ENCODE data around the gene DDN. TPM values are rescaled to one million over a fixed set of nuclear protein-coding genes. Genes with fewer than 3 reads are reported as not detected.

The DDN gene
- total RNA-seq, 2 donors from 2014 or later: 0.14 TPM; not detected in 1

DNA sequence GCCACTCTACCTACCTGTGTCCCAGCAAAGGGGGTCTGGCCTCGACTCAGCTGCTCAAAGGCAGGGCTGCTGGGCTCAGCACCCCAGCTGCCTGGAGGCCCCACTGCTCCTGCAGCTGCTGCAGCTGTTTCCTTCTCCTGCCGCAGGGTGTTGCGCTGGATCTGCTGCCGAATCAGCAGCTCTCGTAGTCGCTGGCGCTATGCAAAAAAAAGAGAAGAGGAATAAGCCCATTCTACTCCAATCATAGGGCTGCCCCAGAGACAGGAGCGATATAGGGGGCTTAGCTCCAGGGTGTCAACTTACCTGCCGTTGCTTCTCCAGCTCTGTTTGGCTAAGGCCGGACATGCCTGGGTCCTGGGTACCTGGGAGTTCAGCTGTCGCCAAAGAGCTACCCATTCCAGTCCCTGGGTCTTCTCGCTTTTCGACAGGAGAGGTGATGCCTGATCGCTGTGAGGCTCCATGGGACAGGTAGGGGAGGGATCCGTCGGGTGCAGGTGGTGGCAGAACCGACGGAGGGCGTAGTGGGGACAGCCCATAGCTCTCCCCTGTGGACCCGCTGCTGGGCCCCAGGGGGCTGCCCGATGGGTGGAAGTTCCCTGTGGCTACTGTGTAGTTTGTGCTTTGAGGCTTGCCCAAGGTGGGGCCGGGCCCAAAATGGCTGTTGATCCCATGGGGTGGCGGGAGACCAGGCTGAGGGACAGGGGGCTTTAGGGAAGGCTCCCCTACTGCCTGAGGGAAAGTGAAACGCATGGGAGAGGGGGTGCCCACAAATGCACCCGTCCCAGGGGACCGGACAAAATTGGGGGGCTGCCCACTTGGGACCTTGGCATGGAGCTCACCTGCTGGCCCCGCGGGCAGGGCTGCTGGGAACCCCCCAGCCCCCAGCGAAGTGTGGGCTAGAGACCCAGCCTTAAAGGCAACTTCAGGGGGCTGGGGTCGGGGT lies 40.5 kb upstream of the DDN start:
- Histone ChIP-seq H3K9me3 (no peaks in the 10 kb centered on the region), H3K27ac (no peak overlapping the region), H3K27me3 (replicated peaks; ENCODE audit: insufficient read depth) (no peaks in the 10 kb centered on the region), H3K4me3 (no peak overlapping the region), H3K4me1 (ENCODE audit: control insufficient read depth in 1 of 2, low read depth in 2 of 2) (no peaks in the 10 kb centered on the region), H3K36me3 (peaks cover 78% of the 10 kb centered on the region)
- no peak for DNase-seq (ENCODE audit: low spot score)
- TF ChIP-seq, protein P1, sequence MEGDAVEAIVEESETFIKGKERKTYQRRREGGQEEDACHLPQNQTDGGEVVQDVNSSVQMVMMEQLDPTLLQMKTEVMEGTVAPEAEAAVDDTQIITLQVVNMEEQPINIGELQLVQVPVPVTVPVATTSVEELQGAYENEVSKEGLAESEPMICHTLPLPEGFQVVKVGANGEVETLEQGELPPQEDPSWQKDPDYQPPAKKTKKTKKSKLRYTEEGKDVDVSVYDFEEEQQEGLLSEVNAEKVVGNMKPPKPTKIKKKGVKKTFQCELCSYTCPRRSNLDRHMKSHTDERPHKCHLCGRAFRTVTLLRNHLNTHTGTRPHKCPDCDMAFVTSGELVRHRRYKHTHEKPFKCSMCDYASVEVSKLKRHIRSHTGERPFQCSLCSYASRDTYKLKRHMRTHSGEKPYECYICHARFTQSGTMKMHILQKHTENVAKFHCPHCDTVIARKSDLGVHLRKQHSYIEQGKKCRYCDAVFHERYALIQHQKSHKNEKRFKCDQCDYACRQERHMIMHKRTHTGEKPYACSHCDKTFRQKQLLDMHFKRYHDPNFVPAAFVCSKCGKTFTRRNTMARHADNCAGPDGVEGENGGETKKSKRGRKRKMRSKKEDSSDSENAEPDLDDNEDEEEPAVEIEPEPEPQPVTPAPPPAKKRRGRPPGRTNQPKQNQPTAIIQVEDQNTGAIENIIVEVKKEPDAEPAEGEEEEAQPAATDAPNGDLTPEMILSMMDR (IDR thresholded peaks at IDR 0.05): no peak
- no peak for ATAC-seq (ENCODE audit: insufficient number of reproducible peaks, low FRiP score, low read depth)

DNA sequence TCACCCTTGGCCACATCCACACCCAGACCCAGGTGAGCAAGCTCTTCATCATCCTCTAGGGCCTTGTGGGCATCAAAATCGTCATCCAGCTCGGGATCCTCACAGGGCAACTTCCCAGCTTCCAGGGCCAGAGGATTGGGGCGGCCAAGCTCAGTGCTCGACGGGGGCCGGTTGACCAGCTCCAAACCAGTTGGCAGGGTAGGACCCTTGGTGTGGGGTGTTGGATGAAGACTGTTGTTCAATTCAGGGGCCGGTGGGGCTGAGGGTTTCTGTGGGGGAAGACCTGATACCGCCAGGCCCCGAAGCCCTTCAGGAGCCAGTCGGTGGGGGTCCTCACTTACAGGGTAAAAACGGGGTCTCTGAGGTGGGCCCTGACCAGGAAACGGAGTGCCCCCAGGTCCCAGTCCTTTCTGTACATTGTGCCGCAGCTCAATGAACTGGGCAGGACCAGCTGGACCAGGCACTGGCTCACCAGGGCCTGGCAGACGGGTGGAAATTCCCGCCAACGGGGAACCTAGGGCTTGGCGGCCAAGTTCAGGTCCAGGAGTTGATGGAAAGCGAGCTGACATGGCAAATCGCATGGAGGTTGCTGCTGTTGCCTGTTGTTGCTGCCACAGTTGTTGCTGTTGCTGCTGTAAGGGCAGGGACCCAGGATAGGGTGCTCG lies 39.2 kb upstream of the DDN start:
- ATAC-seq (ENCODE audit: insufficient number of reproducible peaks, low FRiP score, low read depth) (no peak), DNase-seq (ENCODE audit: low spot score) (no peak)
- Histone ChIP-seq H3K9me3 (no peaks in the 10 kb centered on the region), H3K4me3 (no peak overlapping the region), H3K36me3 (peaks cover 78% of the 10 kb centered on the region), H3K4me1 (ENCODE audit: control insufficient read depth in 1 of 2, low read depth in 2 of 2) (no peaks in the 10 kb centered on the region), H3K27me3 (replicated peaks; ENCODE audit: insufficient read depth) (no peaks in the 10 kb centered on the region), H3K27ac (no peak overlapping the region)
- TF ChIP-seq, protein P1 (IDR thresholded peaks at IDR 0.05): no peak

DNA sequence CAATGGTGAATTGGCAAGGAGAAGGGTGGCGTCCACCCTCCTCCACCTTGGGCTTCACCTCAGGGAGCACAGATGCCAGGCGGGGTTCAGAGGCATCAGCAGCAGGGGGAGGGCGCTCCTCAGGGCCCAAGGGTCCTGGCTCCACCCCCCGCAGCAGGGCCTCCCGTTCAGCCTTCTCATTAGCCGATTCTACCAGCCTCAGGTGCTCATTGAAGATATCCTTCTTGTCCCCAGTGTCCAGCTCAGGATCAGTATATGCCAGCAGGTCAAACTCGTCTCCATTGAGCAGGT lies 38.7 kb upstream of the DDN start:
- Histone ChIP-seq H3K27ac (no peak overlapping the region), H3K27me3 (replicated peaks; ENCODE audit: insufficient read depth) (no peaks in the 10 kb centered on the region), H3K4me3 (no peak overlapping the region), H3K4me1 (ENCODE audit: control insufficient read depth in 1 of 2, low read depth in 2 of 2) (no peaks in the 10 kb centered on the region), H3K36me3 (peaks cover 78% of the 10 kb centered on the region), H3K9me3 (no peaks in the 10 kb centered on the region)
- DNase-seq (ENCODE audit: low spot score) (no peak), ATAC-seq (ENCODE audit: insufficient number of reproducible peaks, low FRiP score, low read depth) (no peak)
- TF ChIP-seq, protein P1 (IDR thresholded peaks at IDR 0.05): no peak

DNA sequence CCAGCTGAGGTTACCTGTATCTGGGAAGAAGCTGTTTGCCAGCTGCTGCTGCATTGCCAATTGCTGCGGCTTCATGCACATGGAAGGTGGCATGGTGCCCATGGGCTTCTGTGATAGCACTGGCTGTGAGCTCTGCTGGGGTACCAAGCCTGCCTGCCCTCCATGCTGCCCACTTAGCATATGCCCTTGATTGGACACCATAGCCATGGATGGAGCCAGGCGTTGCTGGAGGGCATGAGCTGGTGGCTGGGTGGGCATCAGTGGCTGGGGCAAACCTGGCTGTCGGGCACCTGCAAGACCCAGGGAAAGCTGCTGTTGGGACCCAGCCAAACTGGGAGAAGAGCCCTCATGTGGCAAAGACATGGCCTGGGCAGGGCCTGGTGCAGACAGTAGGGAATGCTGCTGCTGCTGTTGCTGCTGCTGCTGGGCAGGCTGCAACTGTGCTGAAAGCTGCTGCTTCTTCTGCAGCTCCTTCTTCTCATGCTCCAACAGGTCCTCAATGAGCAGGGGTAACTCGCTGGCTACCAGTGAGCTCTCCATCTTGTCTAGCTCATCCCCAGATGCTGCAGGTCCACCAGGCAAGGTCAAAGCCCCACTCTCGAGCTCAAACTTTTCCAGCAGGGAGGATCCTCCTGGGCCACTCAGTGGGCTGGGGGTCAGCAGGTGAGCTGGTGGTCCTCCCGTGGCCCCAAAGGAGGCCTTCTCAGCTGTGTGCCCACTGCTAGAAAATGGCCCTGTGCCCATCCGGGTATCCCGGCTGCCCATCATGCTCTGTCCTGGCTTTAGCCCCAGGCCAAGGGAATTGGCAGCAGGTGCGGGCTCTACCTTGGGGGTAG lies 38.2 kb upstream of the DDN start:
- DNase-seq (ENCODE audit: low spot score) (no peak), ATAC-seq (ENCODE audit: insufficient number of reproducible peaks, low FRiP score, low read depth) (no peak)
- H3K4me3 ChIP-seq: no peak overlapping the region
- TF ChIP-seq, protein P1 (IDR thresholded peaks at IDR 0.05): no peak
- H3K36me3 ChIP-seq: peaks cover 78% of the 10 kb centered on the region
- H3K27ac ChIP-seq: no peak overlapping the region
- H3K4me1 ChIP-seq (ENCODE audit: control insufficient read depth in 1 of 2, low read depth in 2 of 2): no peaks in the 10 kb centered on the region
- no peaks in the 10 kb centered on the region for H3K27me3 ChIP-seq (replicated peaks; ENCODE audit: insufficient read depth)
- no peaks in the 10 kb centered on the region for H3K9me3 ChIP-seq

DNA sequence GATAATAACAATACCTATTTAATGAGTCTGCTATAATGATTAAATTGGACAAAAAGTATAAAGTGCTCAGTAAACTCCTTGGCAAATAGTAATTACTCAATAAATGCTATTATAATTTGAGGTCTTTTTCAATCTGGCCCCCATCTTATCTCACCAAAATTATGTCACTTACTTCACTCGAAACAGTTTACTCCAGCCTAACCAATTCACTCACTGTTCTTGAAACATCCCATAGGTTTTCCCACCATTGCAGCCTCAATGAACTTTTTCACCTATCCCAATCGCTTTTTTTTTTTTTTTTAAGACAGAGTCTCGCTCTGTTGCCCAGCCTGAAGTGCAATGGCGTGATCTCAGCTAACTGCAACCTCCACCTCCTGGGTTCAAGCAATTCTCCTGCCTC lies 36.9 kb upstream of the DDN start:
- Histone ChIP-seq H3K27ac (no peak overlapping the region), H3K27me3 (replicated peaks; ENCODE audit: insufficient read depth) (no peaks in the 10 kb centered on the region), H3K4me3 (no peak overlapping the region), H3K9me3 (no peaks in the 10 kb centered on the region), H3K4me1 (ENCODE audit: control insufficient read depth in 1 of 2, low read depth in 2 of 2) (no peaks in the 10 kb centered on the region), H3K36me3 (peaks cover 78% of the 10 kb centered on the region)
- TF ChIP-seq, protein P1 (IDR thresholded peaks at IDR 0.05): no peak
- no peak for DNase-seq (ENCODE audit: low spot score)
- no peak for ATAC-seq (ENCODE audit: insufficient number of reproducible peaks, low FRiP score, low read depth)
